Smooth muscle cell (in vitro differentiated cells): Measurements from ENCODE around the gene FDXACB1. TPM values are rescaled to one million over a fixed set of nuclear protein-coding genes. Genes with fewer than 3 reads are reported as not detected.

Experiments used
- DNase-seq: peaks from one replicate; lab custom pipeline; 2025; ENCODE audit not compliant: unreplicated experiment; lab: John Stamatoyannopoulos, UW
- H2AFZ ChIP-seq: fragments of 200-600 bp; sonication (generic); 2 replicates; pipeline ENCODE4 v1.6.0; 2016; ENCODE audit warnings: antibody characterized with exemption, low read depth, mild to moderate bottlenecking
- H3F3A ChIP-seq: fragments of 200-600 bp; sonication (generic); 2 replicates; pipeline ENCODE4 v1.6.0; 2017; ENCODE audit warnings: antibody characterized with exemption, low read depth
- H3K27ac ChIP-seq: fragments of 200-600 bp; sonication (generic); 2 replicates; pipeline ENCODE4 v1.5.1; 2016; ENCODE audit warnings: low read depth, mild to moderate bottlenecking
- H3K27me3 ChIP-seq: fragments of 200-600 bp; sonication (generic); 2 replicates; pipeline ENCODE4 v1.6.1; 2016; ENCODE audit warnings: low read depth, mild to moderate bottlenecking
- H3K36me3 ChIP-seq: fragments of 200-600 bp; sonication (generic); 2 replicates; pipeline ENCODE4 v1.5.1; 2016; ENCODE audit warnings: low read depth
- H3K4me1 ChIP-seq: fragments of 200-600 bp; sonication (generic); 2 replicates; pipeline ENCODE4 v1.5.1; 2016; ENCODE audit warnings: low read depth
- H3K4me2 ChIP-seq: fragments of 200-600 bp; sonication (generic); 2 replicates; pipeline ENCODE4 v1.6.0; 2016; ENCODE audit warnings: mild to moderate bottlenecking
- H3K4me3 ChIP-seq: fragments of 200-600 bp; sonication (generic); 2 replicates; pipeline ENCODE4 v1.5.1; 2016; ENCODE audit warnings: mild to moderate bottlenecking
- H3K79me2 ChIP-seq: fragments of 200-600 bp; sonication (generic); 2 replicates; pipeline ENCODE4 v1.6.0; 2016; ENCODE audit warnings: low read depth, mild to moderate bottlenecking
- H3K9ac ChIP-seq: fragments of 200-600 bp; sonication (generic); 2 replicates; pipeline ENCODE4 v1.6.0; 2016; ENCODE audit warnings: low read depth
- H3K9me3 ChIP-seq: fragments of 200-600 bp; sonication (generic); replicated peaks from 2 replicates; pipeline ENCODE4 v1.5.1; 2016; ENCODE audit warnings: low read depth
- H4K20me1 ChIP-seq: fragments of 200-600 bp; sonication (generic); 2 replicates; pipeline ENCODE4 v1.6.0; 2016; ENCODE audit warnings: low read depth
- WGBS: methylation state at CpG from one replicate; pipeline ENCODE4 v1.1.7; 2016; ENCODE audit warnings: low lambda C conversion rate; 5-methylcytosine and 5-hydroxymethylcytosine counted together
- polyA plus RNA-seq: library from polyadenylated mRNA; unstranded; fragments of >200 nt; fragmentation: Nextera tagmentation; extraction: Ambion mirVana; gene quantifications from 2 replicates; pipeline ENCODE4 v1.2.1, GENCODE V29; 2016
- total RNA-seq: library from RNA; depleted of rRNA; stranded (reverse); fragments of >200 nt; gene quantifications from 2 replicates; pipeline ENCODE4 v1.2.3, GENCODE V29; 2014
- TF ChIP-seq, protein P1 (sequence below): fragments of 200-600 bp; sonication (generic); IDR thresholded peaks from 2 replicates; pipeline ENCODE4 v1.5.1; 2017; ENCODE audit warnings: borderline replicate concordance, mild to moderate bottlenecking, antibody characterized with exemption; ENCODE audit not compliant: insufficient read depth, poor library complexity, severe bottlenecking

FDXACB1 gene, protein sequence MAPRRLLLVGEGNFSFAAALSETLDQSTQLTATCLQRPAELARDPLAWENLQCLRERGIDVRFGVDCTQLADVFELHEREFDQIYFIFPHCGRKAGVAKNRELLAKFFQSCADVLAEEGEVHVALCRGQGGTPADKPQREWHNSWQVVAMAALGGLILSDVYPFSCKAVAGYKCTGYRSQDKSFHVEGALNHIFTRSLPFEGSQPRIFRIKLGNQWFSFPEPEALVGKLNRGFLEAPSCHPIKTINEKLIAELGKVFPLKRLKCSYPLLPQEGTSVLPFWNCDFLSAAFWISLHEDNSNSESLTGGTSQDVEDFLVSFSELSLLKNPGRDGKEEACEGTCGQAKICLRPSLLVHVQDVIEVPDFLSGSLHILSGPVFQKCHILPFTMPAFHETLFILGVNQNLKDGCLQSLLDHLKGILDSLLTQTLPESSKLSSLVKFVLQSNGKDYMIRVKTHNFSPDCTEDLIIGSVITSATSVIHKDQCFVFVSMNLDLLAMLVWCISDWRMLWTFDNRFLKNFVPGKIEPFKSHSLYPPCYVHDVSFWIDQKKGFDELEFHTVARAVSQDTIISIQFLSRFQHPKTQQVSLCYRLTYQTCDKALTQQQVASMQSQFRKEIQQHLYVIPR
- 2.1 and 2.3 TPM in 2 replicates for total RNA-seq
- 1.3 and 2.1 TPM in 2 replicates for polyA plus RNA-seq

DNA sequence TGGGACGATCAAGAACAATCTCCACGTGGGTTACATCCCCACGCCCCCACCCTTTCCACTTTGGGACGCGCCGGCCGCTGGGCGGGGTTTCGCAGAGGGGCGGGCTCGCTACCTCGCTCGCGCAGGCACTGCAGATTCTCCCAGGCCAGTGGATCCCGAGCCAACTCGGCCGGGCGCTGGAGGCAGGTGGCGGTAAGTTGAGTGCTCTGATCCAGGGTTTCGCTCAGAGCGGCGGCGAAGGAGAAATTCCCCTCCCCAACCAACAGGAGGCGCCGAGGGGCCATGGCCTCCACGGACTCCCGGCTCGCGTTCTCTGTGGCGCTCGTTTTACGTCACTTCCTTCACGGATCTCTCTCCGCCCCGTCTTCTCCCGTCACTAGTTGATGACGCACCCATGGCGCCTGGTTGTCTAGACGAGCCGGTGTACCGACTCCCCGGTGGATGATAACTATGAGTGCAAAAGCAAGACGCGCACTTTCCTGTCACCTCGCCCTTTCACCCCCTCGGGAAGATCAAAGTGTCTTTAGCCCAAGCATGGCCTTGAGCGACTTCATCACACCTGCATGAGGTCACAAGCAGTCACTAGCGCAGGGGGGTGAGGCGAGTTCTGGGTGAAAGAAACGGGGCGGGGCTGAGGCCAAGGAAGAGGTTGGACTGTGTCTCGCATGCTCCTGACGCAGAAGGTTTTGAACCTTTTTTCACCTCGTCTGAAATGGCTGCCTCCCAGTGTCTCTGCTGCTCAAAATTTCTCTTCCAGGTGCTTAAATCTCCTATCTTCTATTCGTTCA lies at the start of gene FDXACB1, which contains the start of gene CFAP68:
Gene FDXACB1 (minus strand): TSS at position 317 of the 788 bp plus-strand sequence. CDS start 33 bp downstream, at position 284.
Gene CFAP68 (plus strand): TSS at position 693 of the 788 bp plus-strand sequence. CDS start 20 bp downstream, at position 713.
- no peaks in the 10 kb centered on the region for H3K79me2 ChIP-seq
- no peaks in the 10 kb centered on the region for H3K9me3 ChIP-seq
- peak within 1 kb of the TSS; percentile 93 for H3K4me2 ChIP-seq
- H3K4me3 ChIP-seq, result peak within 1 kb of the TSS; percentile 63
- TF ChIP-seq, protein P1, sequence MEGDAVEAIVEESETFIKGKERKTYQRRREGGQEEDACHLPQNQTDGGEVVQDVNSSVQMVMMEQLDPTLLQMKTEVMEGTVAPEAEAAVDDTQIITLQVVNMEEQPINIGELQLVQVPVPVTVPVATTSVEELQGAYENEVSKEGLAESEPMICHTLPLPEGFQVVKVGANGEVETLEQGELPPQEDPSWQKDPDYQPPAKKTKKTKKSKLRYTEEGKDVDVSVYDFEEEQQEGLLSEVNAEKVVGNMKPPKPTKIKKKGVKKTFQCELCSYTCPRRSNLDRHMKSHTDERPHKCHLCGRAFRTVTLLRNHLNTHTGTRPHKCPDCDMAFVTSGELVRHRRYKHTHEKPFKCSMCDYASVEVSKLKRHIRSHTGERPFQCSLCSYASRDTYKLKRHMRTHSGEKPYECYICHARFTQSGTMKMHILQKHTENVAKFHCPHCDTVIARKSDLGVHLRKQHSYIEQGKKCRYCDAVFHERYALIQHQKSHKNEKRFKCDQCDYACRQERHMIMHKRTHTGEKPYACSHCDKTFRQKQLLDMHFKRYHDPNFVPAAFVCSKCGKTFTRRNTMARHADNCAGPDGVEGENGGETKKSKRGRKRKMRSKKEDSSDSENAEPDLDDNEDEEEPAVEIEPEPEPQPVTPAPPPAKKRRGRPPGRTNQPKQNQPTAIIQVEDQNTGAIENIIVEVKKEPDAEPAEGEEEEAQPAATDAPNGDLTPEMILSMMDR, result peak; percentile 95
- no peaks in the 10 kb centered on the region for H3K27me3 ChIP-seq
- no peaks in the 10 kb centered on the region for H3K36me3 ChIP-seq
- under 1% methylated on average over 53 of the region's 55 CpGs for WGBS
- H4K20me1 ChIP-seq, result no peaks in the 10 kb centered on the region
- H3F3A ChIP-seq, result no peaks in the 10 kb centered on the region
- H2AFZ ChIP-seq, result peak within 1 kb of the TSS; percentile 87
- peak; percentile 83 for DNase-seq
- H3K9ac ChIP-seq, result peak within 1 kb of the TSS; percentile 96
- H3K4me1 ChIP-seq, result peaks cover 8% of the 10 kb centered on the region
- H3K27ac ChIP-seq, result peak within 1 kb of the TSS; percentile 98

DNA sequence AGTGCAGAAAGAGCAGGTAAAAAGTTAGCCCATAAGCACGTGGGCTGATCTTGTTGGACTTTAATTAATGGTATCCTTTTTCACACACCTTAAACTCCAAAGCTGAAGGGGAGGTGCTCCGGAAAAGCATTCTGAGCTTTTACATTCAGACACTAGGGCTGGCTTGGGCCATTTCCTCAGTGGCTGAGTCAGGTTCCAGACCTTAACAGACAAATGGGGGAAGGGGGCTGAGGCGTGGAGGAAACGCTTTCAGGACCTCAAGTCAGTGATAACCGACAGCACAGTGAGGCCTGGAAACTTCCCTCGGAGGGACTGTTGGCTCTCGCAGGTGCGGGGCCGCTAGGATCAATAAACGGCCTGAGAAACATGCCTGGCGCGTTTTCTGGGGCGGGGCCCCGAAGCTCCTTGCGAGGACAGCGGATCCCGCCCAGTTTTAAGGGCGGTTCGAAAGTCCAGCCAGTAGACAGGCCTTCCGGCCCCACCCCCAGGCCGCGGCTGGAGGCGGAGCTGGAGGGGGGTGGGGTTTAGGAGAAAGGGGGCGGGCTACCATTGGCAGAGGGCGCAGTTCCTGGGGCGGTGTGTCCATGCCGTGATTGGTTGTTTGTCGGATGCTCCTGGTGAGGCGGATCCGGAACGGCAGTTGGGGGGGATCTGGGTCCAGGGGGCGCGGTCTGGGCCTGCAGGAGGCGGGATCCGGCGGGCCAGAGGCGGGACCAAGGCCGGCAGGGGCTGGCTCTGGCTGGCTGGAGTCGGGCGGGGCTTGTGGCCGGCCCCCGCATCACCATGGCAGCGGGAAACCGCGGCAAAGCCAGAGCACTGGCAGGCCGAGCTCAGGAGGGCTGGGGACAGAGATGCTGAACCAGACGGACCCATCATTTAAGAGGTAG lies 47.8 kb upstream of the FDXACB1 start:
- Histone ChIP-seq H2AFZ (peak overlapping the region; percentile 81), H3K27me3 (no peaks in the 10 kb centered on the region), H3K79me2 (no peaks in the 10 kb centered on the region), H3K36me3 (no peaks in the 10 kb centered on the region), H3K4me3 (peak overlapping the region; percentile 60), H3K4me1 (peaks cover 29% of the 10 kb centered on the region), H3F3A (peaks cover 3% of the 10 kb centered on the region), H3K9ac (peak overlapping the region; percentile 63), H4K20me1 (no peaks in the 10 kb centered on the region), H3K9me3 (no peaks in the 10 kb centered on the region), H3K27ac (peak overlapping the region; percentile 73), H3K4me2 (peak overlapping the region; percentile 85)
- under 1% methylated on average over 44 of the region's 47 CpGs for whole genome bisulfite sequencing
- peak; percentile 99 for DNase-seq
- TF ChIP-seq, protein P1, result no peak

DNA sequence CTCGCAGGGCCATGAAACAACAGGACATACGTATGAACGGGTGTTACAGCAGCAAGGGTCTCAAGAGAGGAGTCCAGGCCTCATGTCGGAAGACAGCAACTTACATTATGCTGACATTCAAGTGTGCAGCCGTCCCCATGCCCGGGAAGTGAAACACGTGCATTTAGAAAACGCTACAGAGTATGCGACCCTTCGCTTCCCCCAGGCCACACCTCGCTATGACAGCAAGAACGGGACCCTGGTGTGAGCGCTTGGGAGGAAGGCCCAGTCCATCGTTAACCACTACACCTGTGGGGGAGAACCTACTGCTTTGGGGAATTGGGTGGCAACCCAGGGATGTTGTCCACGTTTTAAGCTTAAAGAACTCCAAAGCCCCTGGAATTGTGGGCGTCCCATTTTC lies 47.0 kb upstream of the FDXACB1 start:
- H3F3A ChIP-seq, result peaks cover 3% of the 10 kb centered on the region
- no peaks in the 10 kb centered on the region for H4K20me1 ChIP-seq
- H3K27ac ChIP-seq, result peak overlapping the region; percentile 73
- H3K36me3 ChIP-seq, result no peaks in the 10 kb centered on the region
- H3K4me3 ChIP-seq, result no peak overlapping the region
- no peaks in the 10 kb centered on the region for H3K27me3 ChIP-seq
- no peak overlapping the region for H3K9ac ChIP-seq
- WGBS, result 96% methylated on average over 16 of the region's 16 CpGs
- H2AFZ ChIP-seq, result no peak overlapping the region
- TF ChIP-seq, protein P1, result no peak
- H3K4me1 ChIP-seq, result peaks cover 29% of the 10 kb centered on the region
- no peak for DNase-seq
- H3K79me2 ChIP-seq, result no peaks in the 10 kb centered on the region
- peak overlapping the region; percentile 85 for H3K4me2 ChIP-seq
- no peaks in the 10 kb centered on the region for H3K9me3 ChIP-seq
